ENCODE measurements around the gene RBFOX1.

Gene RBFOX1

GRCh38 chr16:7615565-7615964 is 282.9 kb downstream of the RBFOX1 start:
- no peak for DNase-seq

GRCh38 chr16:7624871-7625766 is 292.5 kb downstream of the RBFOX1 start:
- no peak for DNase-seq

DNA sequence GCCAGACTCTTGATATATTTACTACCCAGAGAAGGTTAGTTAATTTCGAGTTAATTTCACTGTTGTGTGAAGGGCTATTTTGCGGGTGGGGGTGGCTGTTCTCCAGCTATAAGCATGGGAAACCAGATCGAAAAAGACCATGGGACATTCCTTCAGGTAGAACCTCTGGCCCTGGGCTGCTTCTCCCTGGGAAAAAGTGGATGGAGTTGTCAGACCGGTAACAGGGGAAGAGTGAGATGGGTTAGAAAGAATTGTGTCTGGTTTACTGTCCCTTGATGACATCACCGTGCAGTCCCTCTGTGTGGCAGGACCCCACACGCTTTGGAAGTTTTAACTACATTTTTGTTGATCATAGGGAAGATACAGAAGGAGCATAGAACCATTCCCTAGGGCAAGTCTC is 296.3 kb downstream of the RBFOX1 start:
- DNase-seq, result no peak

- no peak for DNase-seq
Observed at GRCh38 chr16:7629571-7629970, 296.9 kb downstream of the RBFOX1 start.

DNA sequence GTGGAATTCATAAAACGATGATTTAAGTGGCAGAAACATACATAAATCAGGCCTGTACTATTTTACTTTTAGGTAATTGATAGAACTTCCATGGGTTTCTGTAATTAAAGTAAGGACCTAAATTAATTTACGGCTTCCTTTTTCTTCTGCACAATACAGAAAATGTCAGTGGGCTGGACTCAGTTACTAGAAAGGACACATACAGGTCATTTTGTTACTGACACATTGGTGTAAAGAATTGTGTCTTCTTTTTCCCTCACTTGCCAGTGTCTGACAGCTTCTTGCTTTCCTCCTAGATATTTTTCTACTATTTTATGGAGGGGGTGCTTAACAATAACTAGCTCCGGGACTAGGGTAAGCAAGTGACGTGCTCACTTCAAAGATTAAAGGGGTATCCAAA is 304.8 kb downstream of the RBFOX1 start:
- DNase-seq, result no peak

GRCh38 chr16:7638306-7638705 is 305.7 kb downstream of the RBFOX1 start:
- DNase-seq, result no peak

GRCh38 chr16:7640334-7640733 is 307.7 kb downstream of the RBFOX1 start:
- DNase-seq, result no peak

DNA sequence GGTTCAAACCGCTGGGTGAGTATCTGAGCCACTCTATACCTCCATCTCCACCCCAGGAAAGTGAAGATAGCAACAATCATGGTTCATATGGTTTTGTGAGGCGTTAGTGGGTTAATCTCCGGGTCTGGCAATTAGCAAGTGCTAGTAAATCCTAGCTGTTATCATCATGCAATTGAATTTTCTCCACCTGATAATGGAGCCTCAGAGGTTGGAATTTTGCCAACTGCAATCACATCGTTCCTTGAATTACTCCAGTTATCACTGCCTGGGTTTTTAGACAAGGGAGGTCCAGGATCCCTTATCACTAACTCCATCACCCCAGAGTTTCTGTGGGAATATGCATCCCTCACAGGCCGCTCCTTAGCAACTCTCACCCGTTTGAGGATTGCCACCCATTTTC is 311.5 kb downstream of the RBFOX1 start:
- DNase-seq, result no peak

- no peak for DNase-seq
Observed at GRCh38 chr16:7644811-7645210, 312.2 kb downstream of the RBFOX1 start.

GRCh38 chr16:7646821-7647500 is 314.3 kb downstream of the RBFOX1 start:
- DNase-seq, result no peak

DNA sequence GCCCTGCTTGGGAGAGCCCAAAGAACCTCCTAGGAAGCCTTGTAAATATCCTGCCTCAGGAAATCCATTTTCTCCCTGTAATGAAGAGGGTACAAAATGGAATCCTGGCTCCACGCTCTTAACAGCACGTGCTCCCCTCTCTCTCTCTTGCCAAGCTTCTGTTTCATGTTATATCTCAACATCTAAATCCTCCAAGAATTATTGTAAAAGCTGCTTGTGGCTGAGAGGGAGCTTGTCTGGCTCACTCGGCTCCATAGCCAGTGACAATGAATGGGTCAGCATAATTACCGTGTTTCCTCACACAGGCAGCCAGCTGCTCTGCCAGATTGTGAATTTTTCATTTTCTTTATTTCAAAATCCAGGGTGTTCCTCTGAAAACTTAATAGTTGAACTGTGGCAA is 317.8 kb downstream of the RBFOX1 start:
- DNase-seq, result no peak

- no peak for DNase-seq
Observed at GRCh38 chr16:7651803-7652570, 319.3 kb downstream of the RBFOX1 start.

- DNase-seq, result no peak
Observed at GRCh38 chr16:7653746-7654461, 321.3 kb downstream of the RBFOX1 start.

DNA sequence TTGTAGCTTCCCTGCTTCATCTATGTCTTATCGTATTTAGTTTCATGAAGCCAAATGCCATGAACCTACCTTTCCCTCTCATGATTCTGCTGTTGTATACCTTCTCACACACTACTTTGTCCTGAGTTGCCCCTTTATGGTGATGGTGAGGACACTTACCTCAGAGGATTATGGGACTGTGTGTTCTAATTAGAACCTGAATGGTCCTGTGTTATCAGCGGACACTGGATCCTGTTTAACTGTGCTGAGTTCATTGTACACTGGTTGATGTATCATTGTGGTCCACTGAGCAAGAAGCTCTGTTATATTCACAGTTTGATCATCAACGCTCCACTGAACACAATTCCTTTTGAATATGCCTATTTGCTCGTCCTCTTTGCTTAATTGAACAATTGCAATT is 343.0 kb downstream of the RBFOX1 start:
- no peak for DNase-seq

DNA sequence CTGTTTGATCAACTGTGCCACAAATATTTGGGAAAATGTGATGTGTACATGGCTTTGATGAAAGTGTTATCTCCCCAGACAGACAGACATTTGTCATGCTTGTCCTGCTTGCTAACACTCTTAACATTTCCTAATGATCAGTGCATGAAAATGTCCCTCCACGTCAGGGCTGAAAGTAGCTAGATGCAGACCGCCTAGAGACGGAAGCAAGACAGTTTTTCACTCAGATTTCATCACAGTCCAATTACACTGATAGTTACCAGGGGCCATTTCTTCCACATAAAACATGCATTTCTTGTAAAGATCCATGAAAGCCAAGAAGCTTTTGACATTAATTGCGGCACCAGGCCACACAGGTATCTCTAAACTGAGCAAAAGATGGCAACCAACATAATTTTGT is 347.7 kb downstream of the RBFOX1 start:
- no peak for DNase-seq

DNA sequence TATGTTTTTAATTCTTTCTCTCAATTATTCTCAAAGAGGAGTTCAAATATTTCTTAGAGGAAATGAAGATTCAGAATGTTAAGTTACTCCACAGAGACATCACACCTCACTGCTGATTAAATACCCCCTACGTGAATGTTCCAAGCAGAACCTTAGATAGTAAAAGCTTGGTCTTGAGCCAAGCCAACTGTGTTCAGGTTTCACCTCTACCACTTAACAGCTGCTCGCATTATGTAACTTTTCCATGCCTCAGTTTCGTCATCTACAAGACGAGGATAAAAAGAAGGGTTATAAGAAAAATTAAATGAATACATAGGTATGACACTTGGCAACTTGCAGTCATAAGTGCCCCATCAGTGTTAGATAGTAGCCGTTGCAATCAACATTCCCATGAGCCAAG is 356.2 kb downstream of the RBFOX1 start:
- no peak for DNase-seq

GRCh38 chr16:7689234-7689633 is 356.6 kb downstream of the RBFOX1 start:
- no peak for DNase-seq

DNA sequence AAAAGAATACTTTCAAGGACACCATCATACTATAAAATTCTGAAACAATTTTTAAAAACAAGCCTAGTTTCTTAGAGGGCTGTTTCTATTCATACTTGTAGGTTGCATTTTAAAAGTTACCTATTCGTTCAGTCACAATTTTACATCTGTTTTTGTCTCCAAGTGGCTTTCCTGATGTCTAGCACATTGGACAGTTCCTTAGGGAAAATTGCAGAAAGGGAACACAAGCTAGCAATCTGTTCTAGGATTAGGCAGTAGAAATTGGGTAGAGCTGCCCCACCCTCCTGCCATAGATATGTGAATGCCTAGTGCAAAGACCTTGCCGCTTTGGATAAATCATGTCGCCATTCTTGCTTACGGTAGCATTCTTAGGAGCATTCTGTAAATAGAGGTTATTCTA is 358.9 kb downstream of the RBFOX1 start:
- DNase-seq, result no peak

DNA sequence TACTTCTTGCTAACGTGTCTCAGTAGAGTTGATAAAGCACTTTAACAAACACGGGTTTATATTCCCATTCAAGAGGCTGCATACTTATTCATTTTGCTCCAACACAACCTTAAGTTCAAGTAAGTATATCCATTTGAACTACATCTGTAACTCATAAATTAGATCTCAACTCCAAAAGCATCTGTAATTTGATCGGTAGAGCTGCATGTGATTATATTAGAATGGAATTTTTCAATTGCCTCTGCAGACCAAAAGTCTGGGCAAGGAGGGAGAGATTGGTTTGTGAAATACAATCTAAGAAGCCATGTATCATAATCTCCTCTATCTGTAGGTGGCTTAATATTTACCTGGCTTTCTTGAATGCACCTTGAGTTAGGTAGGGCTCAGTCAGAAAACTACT is 371.0 kb downstream of the RBFOX1 start:
- no peak for DNase-seq

DNA sequence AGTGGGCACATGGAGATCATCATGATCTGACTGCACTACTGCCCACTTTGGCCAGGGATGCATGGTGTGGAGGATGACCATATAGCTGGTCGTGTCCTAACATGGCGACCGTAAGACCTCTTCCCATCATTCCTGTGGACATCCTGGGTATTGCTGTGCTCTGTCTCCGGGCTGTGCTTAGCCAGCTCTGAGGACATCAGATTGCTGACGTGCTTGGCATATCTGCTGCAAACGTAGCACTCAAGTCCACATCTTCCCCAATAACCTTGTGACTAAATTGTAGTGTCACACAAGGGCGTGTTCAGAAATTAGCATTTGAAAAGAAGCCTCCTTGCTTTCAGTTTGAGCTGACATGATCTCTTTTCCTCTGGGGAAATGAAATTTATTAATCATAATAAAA is 373.2 kb downstream of the RBFOX1 start:
- no peak for DNase-seq

GRCh38 chr16:7709186-7709585 is 376.5 kb downstream of the RBFOX1 start:
- DNase-seq, result no peak

GRCh38 chr16:7713244-7713643 is 380.6 kb downstream of the RBFOX1 start:
- DNase-seq, result no peak

- DNase-seq, result no peak
Observed at GRCh38 chr16:7714775-7715174, 382.1 kb downstream of the RBFOX1 start.

Data from Kasumi-1 (cell line).